NT2/D1 (cell line): ENCODE results near the gene SHD.
"Not testable (repeated sequence)": the region's sequence is repeated elsewhere in the genome, so short reads cannot be mapped to it uniquely, and the experiment has no call there.

Experiments
- SUZ12 ChIP-seq: IDR thresholded peaks from 2 replicates; pipeline ENCODE4 v1.6.1; 2011; ENCODE audit not compliant: insufficient read length, insufficient read depth; ENCODE audit errors: extremely low read depth
- YY1 ChIP-seq: IDR thresholded peaks from 2 replicates; pipeline ENCODE4 v1.6.1; 2011; ENCODE audit not compliant: insufficient read length, insufficient read depth
- ZNF274 ChIP-seq: IDR thresholded peaks from 2 replicates; pipeline ENCODE4 v1.6.1; 2011; ENCODE audit warnings: mild to moderate bottlenecking, low read depth, low read length

- TF ChIP-seq YY1, ZNF274, SUZ12: not testable (repeated sequence)
Observed at GRCh38 chr19:4237510-4237909, 41.6 kb upstream of the SHD start.
